Vagina (tissue), 2 donors: ENCODE data around the gene RFT1. TPM values are rescaled to one million over a fixed set of nuclear protein-coding genes. Genes with fewer than 3 reads are reported as not detected.

Source experiments
- DNase-seq, 2 donors: peaks; one replicate each; pipeline ENCODE4 v3.0.0-alpha.2; 2017; ENCODE audit errors: extremely low spot score in 2 of 2
- H3K27ac ChIP-seq: fragments of 200-600 bp; sonication (generic); one replicate; pipeline ENCODE4 v1.5.1; 2019
- H3K27me3 ChIP-seq: fragments of 200-600 bp; sonication (generic); one replicate; pipeline ENCODE4 v1.5.1; 2019
- H3K36me3 ChIP-seq, 2 donors: fragments of 200-600 bp; sonication (generic); one replicate each; pipeline ENCODE4 v1.5.1; 2017 to 2019
- H3K4me1 ChIP-seq: fragments of 200-600 bp; sonication (generic); one replicate; pipeline ENCODE4 v1.5.1; 2019
- H3K4me3 ChIP-seq, 2 donors: fragments of 200-600 bp; sonication (generic); 1 replicate in 1 of 2; 2 replicates in 1 of 2; pipeline ENCODE4 v1.5.1; 2016 to 2019
- H3K9me3 ChIP-seq: fragments of 200-600 bp; sonication (generic); one replicate; pipeline ENCODE4 v1.5.1; 2019
- CTCF ChIP-seq, 3 experiments: fragments of 450-650 bp in 2 of 3; fragments of 200-600 bp in 1 of 3; sonication (generic) in 1 of 3; IDR thresholded peaks; one replicate each; pipeline ENCODE4 v1.5.1; 2017 to 2019; ENCODE audit warnings: antibody characterized with exemption in 3 of 3, mild to moderate bottlenecking in 2 of 3, moderate library complexity in 2 of 3
- POLR2A ChIP-seq, 2 donors: fragments of 450-650 bp; IDR thresholded peaks; one replicate each; pipeline ENCODE4 v1.6.1; 2017; ENCODE audit warnings: antibody characterized with exemption in 2 of 2, mild to moderate bottlenecking in 2 of 2, moderate library complexity in 2 of 2
- POLR2AphosphoS5 ChIP-seq, 2 donors: sonication (generic); formaldehyde crosslinking; IDR thresholded peaks; one replicate each; pipeline ENCODE4 v1.9.0; 2017; ENCODE audit warnings: antibody characterized with exemption in 2 of 2, mild to moderate bottlenecking in 2 of 2, low read depth in 1 of 2; ENCODE audit not compliant: insufficient read depth in 1 of 2
- intact Hi-C: fragments of 100-400 bp; cut with DNase I; formaldehyde crosslinking; loops from one replicate; pipeline ENCODE4 v1.15.1; 2023
- total RNA-seq: library from RNA; depleted of rRNA; stranded (reverse); fragments of >200 nt; gene quantifications from one replicate; pipeline ENCODE4 v1.2.3, GENCODE V29; 2016

Gene RFT1
- total RNA-seq, 1 donor from 2014 or later: 13.8 TPM

GRCh38 chr3:53074761-53075742 lies 55.2 kb downstream of the RFT1 start:
- H3K27me3 ChIP-seq: no peaks in the 10 kb centered on the region
- no peak overlapping the region for H3K4me3 ChIP-seq
- no peak for DNase-seq
- intact Hi-C loops: no loop called here
- no peaks in the 10 kb centered on the region for H3K9me3 ChIP-seq
- H3K4me1 ChIP-seq: peaks cover 12% of the 10 kb centered on the region
- TF ChIP-seq POLR2AphosphoS5 (IDR thresholded peaks at IDR 0.05; ENCODE audit: insufficient read depth in 1 of 2, low read depth in 1 of 2) (no peak), POLR2A (IDR thresholded peaks at IDR 0.05) (no peak), CTCF (IDR thresholded peaks at IDR 0.05) (no peak)
- H3K27ac ChIP-seq: no peak overlapping the region
- H3K36me3 ChIP-seq: no peaks in the 10 kb centered on the region

GRCh38 chr3:53074366-53074696 lies 55.9 kb downstream of the RFT1 start:
- no peak for DNase-seq
- Histone ChIP-seq H3K9me3 (no peaks in the 10 kb centered on the region), H3K4me3 (no peak overlapping the region), H3K27me3 (no peaks in the 10 kb centered on the region), H3K27ac (no peak overlapping the region), H3K36me3 (no peaks in the 10 kb centered on the region), H3K4me1 (peaks cover 12% of the 10 kb centered on the region)
- intact Hi-C loops: no loop called here
- no peak for TF ChIP-seq CTCF (IDR thresholded peaks at IDR 0.05)
- TF ChIP-seq POLR2A (IDR thresholded peaks at IDR 0.05): no peak
- no peak for TF ChIP-seq POLR2AphosphoS5 (IDR thresholded peaks at IDR 0.05; ENCODE audit: insufficient read depth in 1 of 2, low read depth in 1 of 2)

GRCh38 chr3:53073553-53074365 lies 56.5 kb downstream of the RFT1 start:
- no peaks in the 10 kb centered on the region for H3K9me3 ChIP-seq
- H3K4me3 ChIP-seq: peak overlapping the region; percentile 54 to 64
- intact Hi-C loops: no loop called here
- H3K36me3 ChIP-seq: no peaks in the 10 kb centered on the region
- no peak for DNase-seq
- no peaks in the 10 kb centered on the region for H3K27me3 ChIP-seq
- TF ChIP-seq POLR2AphosphoS5 (IDR thresholded peaks at IDR 0.05; ENCODE audit: insufficient read depth in 1 of 2, low read depth in 1 of 2): no peak
- TF ChIP-seq CTCF (IDR thresholded peaks at IDR 0.05): no peak
- no peak for TF ChIP-seq POLR2A (IDR thresholded peaks at IDR 0.05)
- peaks cover 12% of the 10 kb centered on the region for H3K4me1 ChIP-seq
- peak overlapping the region; percentile 74 for H3K27ac ChIP-seq

- intact Hi-C loops: no loop called here
- no peak for TF ChIP-seq POLR2A (IDR thresholded peaks at IDR 0.05)
- TF ChIP-seq POLR2AphosphoS5 (IDR thresholded peaks at IDR 0.05; ENCODE audit: insufficient read depth in 1 of 2, low read depth in 1 of 2): peak; percentile 36
- peak; percentile 77 to 91 (median 89) for TF ChIP-seq CTCF (IDR thresholded peaks at IDR 0.05)
- Histone ChIP-seq H3K4me3 (peak overlapping the region; percentile 54 to 64), H3K4me1 (peaks cover 12% of the 10 kb centered on the region), H3K27me3 (no peaks in the 10 kb centered on the region), H3K36me3 (no peaks in the 10 kb centered on the region), H3K27ac (peak overlapping the region; percentile 74), H3K9me3 (no peaks in the 10 kb centered on the region)
- DNase-seq: no peak
Measured at GRCh38 chr3:53072653-53073552, 57.3 kb downstream of the RFT1 start.
